ENCODE data around the gene PINK1. TPM values are rescaled to one million over a fixed set of nuclear protein-coding genes. Genes with fewer than 3 reads are reported as not detected.

The PINK1 gene
- polyA plus RNA-seq, 1 donor from 2014 or later: 73.4 TPM

- H2AFZ ChIP-seq (ENCODE audit: low read depth, low read length): no peak overlapping the region
- no peak overlapping the region for H3K27ac ChIP-seq (ENCODE audit: low read length)
- H3K9ac ChIP-seq (ENCODE audit: low read length): no peak overlapping the region
- H3K4me3 ChIP-seq (ENCODE audit: low read length): no peak overlapping the region
- no peaks in the 10 kb centered on the region for H3K79me2 ChIP-seq (replicated peaks; ENCODE audit: insufficient read depth, low read length)
- H3K9me3 ChIP-seq (ENCODE audit: low read length): no peaks in the 10 kb centered on the region
- no peaks in the 10 kb centered on the region for H3F3A ChIP-seq (ENCODE audit: insufficient read depth, low read length, poor library complexity, severe bottlenecking)
- H4K20me1 ChIP-seq (ENCODE audit: insufficient read depth): no peaks in the 10 kb centered on the region
- H3K36me3 ChIP-seq (ENCODE audit: insufficient read depth, low read length): no peaks in the 10 kb centered on the region
- no peak overlapping the region for H3K4me2 ChIP-seq (ENCODE audit: low read length)
- no peaks in the 10 kb centered on the region for H3K27me3 ChIP-seq (ENCODE audit: insufficient read depth, low read depth, low read length)
- TF ChIP-seq CTCF (IDR thresholded peaks at IDR 0.05; ENCODE audit: poor library complexity, severe bottlenecking) (no peak), SMC3 (conservative IDR thresholded peaks at IDR 0.05; ENCODE audit: poor library complexity) (no peak), TAF1 (IDR thresholded peaks at IDR 0.05; ENCODE audit: low read depth) (no peak), POLR2AphosphoS5 (IDR thresholded peaks at IDR 0.05) (no peak), EP300 (conservative IDR thresholded peaks at IDR 0.05; ENCODE audit: poor library complexity, severe bottlenecking) (no peak), RAD21 (conservative IDR thresholded peaks at IDR 0.05) (no peak), MXI1 (conservative IDR thresholded peaks at IDR 0.05; ENCODE audit: poor library complexity, severe bottlenecking) (no peak), EZH2 (IDR thresholded peaks at IDR 0.05; ENCODE audit: borderline replicate concordance, insufficient read depth, low read length, poor library complexity, severe bottlenecking) (no peak)
- TF ChIP-seq, protein P1, sequence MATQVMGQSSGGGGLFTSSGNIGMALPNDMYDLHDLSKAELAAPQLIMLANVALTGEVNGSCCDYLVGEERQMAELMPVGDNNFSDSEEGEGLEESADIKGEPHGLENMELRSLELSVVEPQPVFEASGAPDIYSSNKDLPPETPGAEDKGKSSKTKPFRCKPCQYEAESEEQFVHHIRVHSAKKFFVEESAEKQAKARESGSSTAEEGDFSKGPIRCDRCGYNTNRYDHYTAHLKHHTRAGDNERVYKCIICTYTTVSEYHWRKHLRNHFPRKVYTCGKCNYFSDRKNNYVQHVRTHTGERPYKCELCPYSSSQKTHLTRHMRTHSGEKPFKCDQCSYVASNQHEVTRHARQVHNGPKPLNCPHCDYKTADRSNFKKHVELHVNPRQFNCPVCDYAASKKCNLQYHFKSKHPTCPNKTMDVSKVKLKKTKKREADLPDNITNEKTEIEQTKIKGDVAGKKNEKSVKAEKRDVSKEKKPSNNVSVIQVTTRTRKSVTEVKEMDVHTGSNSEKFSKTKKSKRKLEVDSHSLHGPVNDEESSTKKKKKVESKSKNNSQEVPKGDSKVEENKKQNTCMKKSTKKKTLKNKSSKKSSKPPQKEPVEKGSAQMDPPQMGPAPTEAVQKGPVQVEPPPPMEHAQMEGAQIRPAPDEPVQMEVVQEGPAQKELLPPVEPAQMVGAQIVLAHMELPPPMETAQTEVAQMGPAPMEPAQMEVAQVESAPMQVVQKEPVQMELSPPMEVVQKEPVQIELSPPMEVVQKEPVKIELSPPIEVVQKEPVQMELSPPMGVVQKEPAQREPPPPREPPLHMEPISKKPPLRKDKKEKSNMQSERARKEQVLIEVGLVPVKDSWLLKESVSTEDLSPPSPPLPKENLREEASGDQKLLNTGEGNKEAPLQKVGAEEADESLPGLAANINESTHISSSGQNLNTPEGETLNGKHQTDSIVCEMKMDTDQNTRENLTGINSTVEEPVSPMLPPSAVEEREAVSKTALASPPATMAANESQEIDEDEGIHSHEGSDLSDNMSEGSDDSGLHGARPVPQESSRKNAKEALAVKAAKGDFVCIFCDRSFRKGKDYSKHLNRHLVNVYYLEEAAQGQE (IDR thresholded peaks at IDR 0.05; ENCODE audit: borderline replicate concordance): no peak
- no peaks in the 10 kb centered on the region for H3K9me2 ChIP-seq (ENCODE audit: insufficient read depth, low read length)
Measured at GRCh38 chr1:20686883-20687725, 53.8 kb downstream of the PINK1 start.

- no peak overlapping the region for H3K27ac ChIP-seq (ENCODE audit: low read length)
- TF ChIP-seq TAF1 (IDR thresholded peaks at IDR 0.05; ENCODE audit: low read depth) (no peak), POLR2AphosphoS5 (IDR thresholded peaks at IDR 0.05) (no peak), RAD21 (conservative IDR thresholded peaks at IDR 0.05) (no peak)
- H3K9me2 ChIP-seq (ENCODE audit: insufficient read depth, low read length): no peaks in the 10 kb centered on the region
- H2AFZ ChIP-seq (ENCODE audit: low read depth, low read length): no peak overlapping the region
- H3K79me2 ChIP-seq (replicated peaks; ENCODE audit: insufficient read depth, low read length): no peaks in the 10 kb centered on the region
- no peaks in the 10 kb centered on the region for H3K9me3 ChIP-seq (ENCODE audit: low read length)
- H3K36me3 ChIP-seq (ENCODE audit: insufficient read depth, low read length): no peaks in the 10 kb centered on the region
- H3K4me3 ChIP-seq (ENCODE audit: low read length): no peak overlapping the region
- no peak overlapping the region for H3K9ac ChIP-seq (ENCODE audit: low read length)
- H3F3A ChIP-seq (ENCODE audit: insufficient read depth, low read length, poor library complexity, severe bottlenecking): no peaks in the 10 kb centered on the region
- no peaks in the 10 kb centered on the region for H3K27me3 ChIP-seq (ENCODE audit: insufficient read depth, low read depth, low read length)
- no peak overlapping the region for H3K4me2 ChIP-seq (ENCODE audit: low read length)
- no peaks in the 10 kb centered on the region for H4K20me1 ChIP-seq (ENCODE audit: insufficient read depth)
Measured at GRCh38 chr1:20689645-20690056, 56.4 kb downstream of the PINK1 start.

Measured in neural cell (in vitro differentiated cells).